Mesothelial cell of epicardium (in vitro differentiated cells): ENCODE results near the gene GRK5. TPM values are rescaled to one million over a fixed set of nuclear protein-coding genes. Genes with fewer than 3 reads are reported as not detected.

ENCODE experiments used
- DNase-seq, 2 experiments: peaks; one replicate each; pipeline ENCODE4 v3.0.0; 2021; ENCODE audit warnings: low spot score in 2 of 2; ENCODE audit not compliant: unreplicated experiment in 2 of 2
- H3K27ac Mint-ChIP-seq: 2 replicates; pipeline ENCODE4 v1.8.0; 2021; ENCODE audit warnings: mixed read lengths
- H3K27me3 Mint-ChIP-seq: 2 replicates; pipeline ENCODE4 v1.8.0; 2021; ENCODE audit warnings: low read depth, mixed read lengths
- H3K36me3 Mint-ChIP-seq: 2 replicates; pipeline ENCODE4 v1.8.0; 2021; ENCODE audit warnings: mixed read lengths
- H3K4me1 Mint-ChIP-seq: 2 replicates; pipeline ENCODE4 v1.8.0; 2021; ENCODE audit warnings: mixed read lengths
- H3K4me3 Mint-ChIP-seq: 2 replicates; pipeline ENCODE4 v1.8.0; 2021; ENCODE audit warnings: mild to moderate bottlenecking, moderate library complexity, mixed read lengths
- H3K9me3 Mint-ChIP-seq: 2 replicates; pipeline ENCODE4 v1.8.0; 2021; ENCODE audit warnings: mixed read lengths
- CTCF ChIP-seq: fragments of 200-600 bp; sonication (generic); IDR thresholded peaks from one replicate; pipeline ENCODE4 v1.5.0; 2021; ENCODE audit warnings: antibody characterized with exemption; ENCODE audit not compliant: unreplicated experiment
- total RNA-seq: library from RNA; stranded (reverse); gene quantifications from 3 replicates; pipeline ENCODE4 v1.2.1, GENCODE V29; 2021

The GRK5 gene
- total RNA-seq, 1 donor from 2014 or later = 14.5 TPM

- H3K4me1 Mint-ChIP-seq = peaks cover 9% of the 10 kb centered on the region
- H3K36me3 Mint-ChIP-seq = peaks cover 2% of the 10 kb centered on the region
- H3K27me3 Mint-ChIP-seq = no peaks in the 10 kb centered on the region
- H3K9me3 Mint-ChIP-seq = peaks cover 6% of the 10 kb centered on the region
- no peak for TF ChIP-seq CTCF
- DNase-seq = no peak
- H3K27ac Mint-ChIP-seq = no peak overlapping the region
- no peak overlapping the region for H3K4me3 Mint-ChIP-seq
These were observed 74.3 kb downstream of the GRK5 start for GRCh38 chr10:119281581-119282071.

- no peaks in the 10 kb centered on the region for H3K27me3 Mint-ChIP-seq
- no peak for DNase-seq
- TF ChIP-seq CTCF = no peak
- H3K4me3 Mint-ChIP-seq = no peak overlapping the region
- peaks cover 3% of the 10 kb centered on the region for H3K9me3 Mint-ChIP-seq
- peaks cover 2% of the 10 kb centered on the region for H3K36me3 Mint-ChIP-seq
- H3K4me1 Mint-ChIP-seq = peaks cover 9% of the 10 kb centered on the region
- H3K27ac Mint-ChIP-seq = no peak overlapping the region
These were observed 75.1 kb downstream of the GRK5 start for GRCh38 chr10:119282446-119282845.

- H3K27ac Mint-ChIP-seq = no peak overlapping the region
- no peaks in the 10 kb centered on the region for H3K9me3 Mint-ChIP-seq
- no peak for TF ChIP-seq CTCF
- peaks cover 11% of the 10 kb centered on the region for H3K4me1 Mint-ChIP-seq
- no peak for DNase-seq
- no peaks in the 10 kb centered on the region for H3K36me3 Mint-ChIP-seq
- no peaks in the 10 kb centered on the region for H3K27me3 Mint-ChIP-seq
- no peak overlapping the region for H3K4me3 Mint-ChIP-seq
These were observed 76.0 kb downstream of the GRK5 start for GRCh38 chr10:119283387-119283786.

- Mint-ChIP-seq H3K27ac (no peak overlapping the region), H3K27me3 (no peaks in the 10 kb centered on the region), H3K9me3 (no peaks in the 10 kb centered on the region), H3K4me1 (peaks cover 13% of the 10 kb centered on the region), H3K36me3 (no peaks in the 10 kb centered on the region), H3K4me3 (no peak overlapping the region)
- TF ChIP-seq CTCF = no peak
- no peak for DNase-seq
These were observed 76.4 kb downstream of the GRK5 start for GRCh38 chr10:119283818-119284217.

GRCh38 chr10:119284679-119285096 lies 77.3 kb downstream of the GRK5 start:
- Mint-ChIP-seq H3K4me1 (peaks cover 21% of the 10 kb centered on the region), H3K9me3 (no peaks in the 10 kb centered on the region), H3K4me3 (no peak overlapping the region), H3K36me3 (no peaks in the 10 kb centered on the region), H3K27ac (no peak overlapping the region), H3K27me3 (no peaks in the 10 kb centered on the region)
- TF ChIP-seq CTCF = no peak
- no peak for DNase-seq
